Measurements from ENCODE around the gene NKTR. TPM values are rescaled to one million over a fixed set of nuclear protein-coding genes. Genes with fewer than 3 reads are reported as not detected.
"Not testable (repeated sequence)": the region's sequence is repeated elsewhere in the genome, so short reads cannot be mapped to it uniquely, and the experiment has no call there.

The NKTR gene
- total RNA-seq, 2 experiments from 2014 or later = 43.9 to 52.9 TPM

GRCh38 chr3:42582474-42583070, 17.9 kb upstream of the NKTR start:
- H3K36me3 Mint-ChIP-seq = peaks cover 13% of the 10 kb centered on the region
- H3K4me3 Mint-ChIP-seq = peak overlapping the region; percentile 87
- no peaks in the 10 kb centered on the region for H3K27me3 Mint-ChIP-seq
- peaks cover 40% of the 10 kb centered on the region for H3K4me1 Mint-ChIP-seq
- DNase-seq = no peak
- no peaks in the 10 kb centered on the region for H3K9me3 Mint-ChIP-seq
- H3K27ac Mint-ChIP-seq = peak overlapping the region; percentile 95

- H3K27ac Mint-ChIP-seq = no peak overlapping the region
- H3K4me3 Mint-ChIP-seq = no peak overlapping the region
- no peaks in the 10 kb centered on the region for H3K27me3 Mint-ChIP-seq
Observed at GRCh38 chr3:42588625-42589024, 11.9 kb upstream of the NKTR start.

GRCh38 chr3:42589382-42590109, 10.9 kb upstream of the NKTR start:
- H3K4me1 Mint-ChIP-seq = peaks cover 38% of the 10 kb centered on the region
- H3K9me3 Mint-ChIP-seq = no peaks in the 10 kb centered on the region
- peak overlapping the region; percentile 92 for H3K4me3 Mint-ChIP-seq
- H3K27ac Mint-ChIP-seq = peak overlapping the region; percentile 94
- peaks cover 26% of the 10 kb centered on the region for H3K36me3 Mint-ChIP-seq
- H3K27me3 Mint-ChIP-seq = no peaks in the 10 kb centered on the region
- no peak for DNase-seq

More at GRCh38 chr3:42588625-42589024, 11.9 kb upstream of the NKTR start:
- no peak for DNase-seq
- peaks cover 30% of the 10 kb centered on the region for H3K4me1 Mint-ChIP-seq
- no peaks in the 10 kb centered on the region for H3K9me3 Mint-ChIP-seq
- H3K36me3 Mint-ChIP-seq = peaks cover 20% of the 10 kb centered on the region

- Mint-ChIP-seq H3K4me3 (peak overlapping the region; percentile 92), H3K27ac (peak overlapping the region; percentile 94), H3K9me3 (no peaks in the 10 kb centered on the region), H3K4me1 (peaks cover 37% of the 10 kb centered on the region), H3K36me3 (peaks cover 28% of the 10 kb centered on the region), H3K27me3 (no peaks in the 10 kb centered on the region)
- DNase-seq = peak; percentile 5
Observed at GRCh38 chr3:42590989-42591756, 9.3 kb upstream of the NKTR start.

GRCh38 chr3:42591811-42592210, 8.7 kb upstream of the NKTR start:
- no peaks in the 10 kb centered on the region for H3K27me3 Mint-ChIP-seq
- no peak for DNase-seq
- peak overlapping the region; percentile 92 for H3K4me3 Mint-ChIP-seq
- peaks cover 33% of the 10 kb centered on the region for H3K4me1 Mint-ChIP-seq
- peak overlapping the region; percentile 94 for H3K27ac Mint-ChIP-seq
- no peaks in the 10 kb centered on the region for H3K9me3 Mint-ChIP-seq
- H3K36me3 Mint-ChIP-seq = peaks cover 30% of the 10 kb centered on the region

GRCh38 chr3:42593635-42594034, 6.9 kb upstream of the NKTR start:
- no peak overlapping the region for H3K4me3 Mint-ChIP-seq
- H3K36me3 Mint-ChIP-seq = peaks cover 42% of the 10 kb centered on the region
- peaks cover 33% of the 10 kb centered on the region for H3K4me1 Mint-ChIP-seq
- H3K27ac Mint-ChIP-seq = peak overlapping the region; percentile 26
- H3K9me3 Mint-ChIP-seq = peaks cover 3% of the 10 kb centered on the region
- DNase-seq = no peak
- H3K27me3 Mint-ChIP-seq = no peaks in the 10 kb centered on the region

- H3K36me3 Mint-ChIP-seq = peaks cover 43% of the 10 kb centered on the region
- peaks cover 33% of the 10 kb centered on the region for H3K4me1 Mint-ChIP-seq
- H3K4me3 Mint-ChIP-seq = no peak overlapping the region
- H3K9me3 Mint-ChIP-seq = peaks cover 3% of the 10 kb centered on the region
- no peak overlapping the region for H3K27ac Mint-ChIP-seq
- no peak for DNase-seq
- H3K27me3 Mint-ChIP-seq = no peaks in the 10 kb centered on the region
Observed at GRCh38 chr3:42595682-42596081, 4.8 kb upstream of the NKTR start.

- H3K4me1 Mint-ChIP-seq = peaks cover 30% of the 10 kb centered on the region
- H3K4me3 Mint-ChIP-seq, H3K27me3 Mint-ChIP-seq, DNase-seq, H3K27ac Mint-ChIP-seq, H3K9me3 Mint-ChIP-seq: not testable (repeated sequence)
- peaks cover 36% of the 10 kb centered on the region for H3K36me3 Mint-ChIP-seq
Observed at GRCh38 chr3:42597098-42597497, 3.4 kb upstream of the NKTR start.

- no peaks in the 10 kb centered on the region for H3K27me3 Mint-ChIP-seq
- H3K4me1 Mint-ChIP-seq = peaks cover 31% of the 10 kb centered on the region
- peak overlapping the region; percentile 97 for H3K27ac Mint-ChIP-seq
- H3K4me3 Mint-ChIP-seq = peak overlapping the region; percentile 93
- H3K36me3 Mint-ChIP-seq = peaks cover 44% of the 10 kb centered on the region
- peak; percentile 68 for DNase-seq
- H3K9me3 Mint-ChIP-seq = peaks cover 10% of the 10 kb centered on the region
Observed at GRCh38 chr3:42600958-42601675, 631 bp downstream of the NKTR start.

GRCh38 chr3:42601896-42602581, 1.6 kb downstream of the NKTR start:
- no peak for DNase-seq

GRCh38 chr3:42602961-42603360, 2.5 kb downstream of the NKTR start:
- peaks cover 48% of the 10 kb centered on the region for H3K36me3 Mint-ChIP-seq
- DNase-seq = no peak
- H3K27ac Mint-ChIP-seq = no peak overlapping the region
- H3K4me3 Mint-ChIP-seq = no peak overlapping the region
- no peaks in the 10 kb centered on the region for H3K27me3 Mint-ChIP-seq
- peaks cover 10% of the 10 kb centered on the region for H3K9me3 Mint-ChIP-seq
- H3K4me1 Mint-ChIP-seq = peaks cover 35% of the 10 kb centered on the region

More at GRCh38 chr3:42601896-42602581, 1.6 kb downstream of the NKTR start:
- Mint-ChIP-seq H3K9me3 (peaks cover 10% of the 10 kb centered on the region), H3K4me1 (peaks cover 31% of the 10 kb centered on the region), H3K36me3 (peaks cover 45% of the 10 kb centered on the region), H3K27ac (peak overlapping the region; percentile 97), H3K27me3 (no peaks in the 10 kb centered on the region), H3K4me3 (peak overlapping the region; percentile 93)

GRCh38 chr3:42605546-42606173, 5.2 kb downstream of the NKTR start:
- Mint-ChIP-seq H3K9me3 (peaks cover 7% of the 10 kb centered on the region), H3K4me3 (no peak overlapping the region), H3K27me3 (no peaks in the 10 kb centered on the region), H3K36me3 (peaks cover 61% of the 10 kb centered on the region), H3K4me1 (peaks cover 49% of the 10 kb centered on the region), H3K27ac (no peak overlapping the region)
- no peak for DNase-seq

GRCh38 chr3:42608581-42608980, 8.1 kb downstream of the NKTR start:
- H3K27me3 Mint-ChIP-seq = no peaks in the 10 kb centered on the region
- peaks cover 59% of the 10 kb centered on the region for H3K4me1 Mint-ChIP-seq
- H3K36me3 Mint-ChIP-seq = peaks cover 58% of the 10 kb centered on the region
- peak overlapping the region; percentile 26 for H3K27ac Mint-ChIP-seq
- H3K4me3 Mint-ChIP-seq = no peak overlapping the region
- no peak for DNase-seq
- peaks cover 5% of the 10 kb centered on the region for H3K9me3 Mint-ChIP-seq

GRCh38 chr3:42610976-42611375, 10.5 kb downstream of the NKTR start:
- Mint-ChIP-seq H3K27ac (peak overlapping the region; percentile 20), H3K27me3 (no peaks in the 10 kb centered on the region), H3K4me1 (peaks cover 45% of the 10 kb centered on the region), H3K36me3 (peaks cover 39% of the 10 kb centered on the region), H3K4me3 (no peak overlapping the region), H3K9me3 (no peaks in the 10 kb centered on the region)
- no peak for DNase-seq

Data from activated naive CD8-positive, alpha-beta T cell treated with anti-CD3 and anti-CD28 coated beads for 36 hours (primary cell).